NK-92 (cell line): Measurements from ENCODE around the gene HSFX3.
"Not testable (repeated sequence)": the region's sequence is repeated elsewhere in the genome, so short reads cannot be mapped to it uniquely, and the experiment has no call there.

Experiments
- DNase-seq: peaks from one replicate; lab custom pipeline; 2025; ENCODE audit not compliant: unreplicated experiment; lab: John Stamatoyannopoulos, UW

HSFX3 gene

GRCh38 chrX:149545545-149546543 is 3.9 kb downstream of the HSFX3 start:
- DNase-seq: not testable (repeated sequence)

GRCh38 chrX:149541521-149542047 is 8.1 kb downstream of the HSFX3 start:
- DNase-seq: no peak

GRCh38 chrX:149540621-149541520 is 8.9 kb downstream of the HSFX3 start, which contains the start of gene EOLA1:
TSS of gene EOLA1 (plus strand) at chrX:149541012. CDS start at chrX:149545631, 4,619 bp downstream.
- peak; percentile 30 for DNase-seq

GRCh38 chrX:149540131-149540620 is 9.5 kb downstream of the HSFX3 start:
- peak; percentile 71 for DNase-seq

- DNase-seq: peak; percentile 33
Measured at GRCh38 chrX:149539283-149540130, 10.2 kb downstream of the HSFX3 start.

- not testable (repeated sequence) for DNase-seq
Measured at GRCh38 chrX:149537474-149537873, 12.2 kb downstream of the HSFX3 start.

GRCh38 chrX:149534926-149535602 is 14.7 kb downstream of the HSFX3 start:
- DNase-seq: not testable (repeated sequence)

GRCh38 chrX:149533999-149534398 is 15.7 kb downstream of the HSFX3 start:
- DNase-seq: not testable (repeated sequence)

- not testable (repeated sequence) for DNase-seq
Measured at GRCh38 chrX:149532868-149533267, 16.9 kb downstream of the HSFX3 start.

- DNase-seq: no peak
Measured at GRCh38 chrX:149531599-149531998, 18.1 kb downstream of the HSFX3 start.

- DNase-seq: no peak
Measured at GRCh38 chrX:149528381-149528780, 21.3 kb downstream of the HSFX3 start.

GRCh38 chrX:149527705-149528104 is 22.0 kb downstream of the HSFX3 start:
- no peak for DNase-seq

- not testable (repeated sequence) for DNase-seq
Measured at GRCh38 chrX:149526318-149527033, 23.2 kb downstream of the HSFX3 start.

GRCh38 chrX:149525903-149526302 is 23.8 kb downstream of the HSFX3 start:
- DNase-seq: not testable (repeated sequence)

GRCh38 chrX:149525389-149525788 is 24.3 kb downstream of the HSFX3 start:
- peak; percentile 1 for DNase-seq

- no peak for DNase-seq
Measured at GRCh38 chrX:149522916-149523315, 26.8 kb downstream of the HSFX3 start.

GRCh38 chrX:149521438-149521837 is 28.3 kb downstream of the HSFX3 start:
- no peak for DNase-seq

- DNase-seq: not testable (repeated sequence)
Measured at GRCh38 chrX:149520636-149521277, 29.0 kb downstream of the HSFX3 start.
